ENCODE data around the gene MCRIP1. TPM values are rescaled to one million over a fixed set of nuclear protein-coding genes. Genes with fewer than 3 reads are reported as not detected.

MCRIP1 gene
- total and polyA plus RNA-seq, 2 of the 13 experiments (the other 11 are each of a cell fraction or from before 2014, with no cell fraction given) = 79.7 to 84.9 TPM

- Histone ChIP-seq H3K4me1 (ENCODE audit: insufficient read depth, low read length) (peaks cover 57% of the 10 kb centered on the region), H3K9ac (ENCODE audit: insufficient read depth, low read depth, low read length) (no peak overlapping the region), H3K79me2 (ENCODE audit: insufficient read depth, low read length) (peaks cover 63% of the 10 kb centered on the region), H3K27ac (ENCODE audit: extremely low read length, insufficient read depth, low read length) (no peak overlapping the region), H3K27me3 (ENCODE audit: control insufficient read depth in 1 of 2, insufficient read depth in 2 of 2, low read length in 2 of 2) (no peaks in the 10 kb centered on the region; a peak in 1 of 5 replicates), H3K4me3 (replicated peaks in 1 of 3; ENCODE audit: insufficient read depth in 1 of 3, low read depth in 2 of 3, low read length in 3 of 3) (no peak overlapping the region), H4K20me1 (ENCODE audit: insufficient read depth, low read length) (peaks cover 32% of the 10 kb centered on the region), H3K9me3 (ENCODE audit: low read length) (no peaks in the 10 kb centered on the region), H3K36me3 (replicated peaks in 1 of 2; ENCODE audit: control insufficient read depth in 1 of 2, insufficient read depth in 2 of 2, low read length in 2 of 2) (peaks cover 47 to 74% of the 10 kb centered on the region in 2 experiments), H2AFZ (ENCODE audit: low read length) (no peak overlapping the region), H3K4me2 (ENCODE audit: low read depth, low read length) (no peak overlapping the region)
- 94% methylated on average over 26 of the region's 29 CpGs for WGBS (ENCODE audit: low lambda C conversion rate)
- ChIA-PET CTCF (ENCODE audit: low intra/inter-chr PET ratio, low total read pairs) (no interaction called here), POLR2A (interaction anchor here (0.6 to 4.3 kb wide), 6 partner anchors 13 to 187 kb away, joined by 3 to 22 read pairs (median 4); partner anchors contain the start of genes MCRIP1 and PPP1R27)
- intact Hi-C loops (cut with micrococcal nuclease; ENCODE audit: unreplicated experiment) (no loop called here), in situ Hi-C loops (cut with HindIII; ENCODE audit: extremely low pct_ligation_motif_present, low pct_unique_long_range_greater_than_20kb) (no loop called here)
- ATAC-seq = peak; percentile 13
- no TSS peak for BruUV-seq (replicated peaks)
- no peak for DNase-seq (ENCODE audit: low spot score)
- FAIRE-seq = no peak
- TF ChIP-seq ZNF574 (CRISPR knock-in tag; IDR thresholded peaks at IDR 0.05) = no peak
- no peak for TF ChIP-seq SIN3B (IDR thresholded peaks at IDR 0.05; ENCODE audit: low read length)
- TF ChIP-seq NFYB (CRISPR knock-in tag; IDR thresholded peaks at IDR 0.05) = no peak
- TF ChIP-seq ARHGAP35 (CRISPR knock-in tag; IDR thresholded peaks at IDR 0.05; ENCODE audit: borderline replicate concordance) = no peak
- no peak for TF ChIP-seq ZSCAN9 (CRISPR knock-in tag; IDR thresholded peaks at IDR 0.05; ENCODE audit: borderline replicate concordance)
- no peak for TF ChIP-seq RORA (CRISPR knock-in tag; IDR thresholded peaks at IDR 0.05)
- peak; percentile 53 for TF ChIP-seq STAG1 (CRISPR knock-in tag; IDR thresholded peaks at IDR 0.05)
- no peak for TF ChIP-seq SNAPC4 (CRISPR knock-in tag; IDR thresholded peaks at IDR 0.05)
- no peak for TF ChIP-seq ZEB1 (IDR thresholded peaks at IDR 0.05; ENCODE audit: insufficient replicate concordance, low read depth)
- TF ChIP-seq THRA (CRISPR knock-in tag; IDR thresholded peaks at IDR 0.05; ENCODE audit: borderline replicate concordance) = no peak
- peak; percentile 13; the same call in 1 of the 2 replicates for TF ChIP-seq GABPA (IDR thresholded peaks at IDR 0.05; ENCODE audit: low read depth, low read length)
- no peak for TF ChIP-seq GABPA (CRISPR knock-in tag; IDR thresholded peaks at IDR 0.05; ENCODE audit: low read depth)
- no peak for TF ChIP-seq ZNF317 (CRISPR knock-in tag; IDR thresholded peaks at IDR 0.05)
- TF ChIP-seq GPN1 (CRISPR knock-in tag; IDR thresholded peaks at IDR 0.05; ENCODE audit: borderline replicate concordance) = no peak
- TF ChIP-seq NCOA2 (CRISPR knock-in tag; IDR thresholded peaks at IDR 0.05) = no peak
- no peak for TF ChIP-seq ETV6 (CRISPR knock-in tag; conservative IDR thresholded peaks at IDR 0.05)
These were observed 22.1 kb upstream of the MCRIP1 start for GRCh38 chr17:81854974-81855774.
